Measurements from ENCODE around the gene ZNF853.

Gene ZNF853

GRCh38 chr7:6588566-6588965 lies 26.8 kb upstream of the ZNF853 start:
- Histone ChIP-seq H3K36me3 (replicated peaks) (peaks cover 52% of the 10 kb centered on the region), H3K9me3 (no peaks in the 10 kb centered on the region), H3K4me3 (no peak overlapping the region), H3K27me3 (ENCODE audit: low read depth) (no peaks in the 10 kb centered on the region), H3K4me1 (peaks cover 4% of the 10 kb centered on the region)
- in situ Hi-C loops (cut with MboI; ENCODE audit: low sequenced_read_pairs), result no loop called here
- DNase-seq (ENCODE audit: low spot score in 2 of 2), result no peak

DNA sequence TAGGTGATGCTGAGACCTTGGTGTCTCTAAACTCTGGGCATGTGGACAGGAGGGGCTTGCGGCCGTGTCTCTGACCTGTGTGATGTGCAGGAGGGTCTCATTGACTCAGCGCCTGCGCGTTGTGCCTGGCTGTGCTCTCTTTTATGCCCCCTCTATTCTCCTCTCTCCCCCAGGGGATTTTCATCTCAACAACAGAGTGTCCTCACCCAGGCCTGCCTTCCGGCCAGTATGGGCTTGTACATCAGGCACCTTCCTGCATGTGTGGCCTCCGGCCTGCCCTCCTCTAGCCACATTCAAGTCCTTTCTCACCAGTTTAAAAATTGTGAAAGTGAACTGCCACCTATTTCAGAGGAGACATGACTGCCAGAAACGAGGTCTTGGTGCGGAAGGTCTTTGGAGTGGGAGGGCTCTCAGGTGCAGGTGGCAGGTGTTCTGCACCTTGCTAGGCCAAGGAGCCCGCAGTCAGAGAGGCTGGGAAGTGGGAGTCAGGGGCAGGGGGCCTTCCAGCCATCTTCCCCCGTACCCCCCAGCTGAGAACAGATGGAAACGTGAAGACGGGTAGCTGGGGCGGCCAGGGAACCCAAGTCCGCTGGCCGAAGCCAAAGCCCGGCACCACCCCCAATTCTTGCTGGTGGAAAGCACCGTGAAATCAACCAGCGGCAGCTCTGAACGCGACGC lies 26.1 kb upstream of the ZNF853 start:
- in situ Hi-C loops (cut with MboI; ENCODE audit: low sequenced_read_pairs), result no loop called here
- Histone ChIP-seq H3K9me3 (no peaks in the 10 kb centered on the region), H3K4me1 (peaks cover 4% of the 10 kb centered on the region), H3K4me3 (peak overlapping the region; percentile 15; the same call in 1 of the 2 replicates), H3K27me3 (ENCODE audit: low read depth) (no peaks in the 10 kb centered on the region), H3K36me3 (replicated peaks) (peaks cover 50% of the 10 kb centered on the region)
- DNase-seq (ENCODE audit: low spot score in 2 of 2), result no peak

GRCh38 chr7:6589829-6590644 lies 25.4 kb upstream of the ZNF853 start, which contains the start of gene INTS15:
Gene INTS15, plus strand, starts transcription at chr7:6590021. Its CDS starts 263 bp downstream, at chr7:6590284.
- DNase-seq (ENCODE audit: low spot score in 2 of 2), result peak; percentile 63 to 85

GRCh38 chr7:6590645-6591110 lies 24.7 kb upstream of the ZNF853 start:
- peaks cover 51% of the 10 kb centered on the region for H3K36me3 ChIP-seq (replicated peaks)
- no peak for DNase-seq (ENCODE audit: low spot score in 2 of 2)
- H3K4me1 ChIP-seq, result peaks cover 4% of the 10 kb centered on the region
- no peaks in the 10 kb centered on the region for H3K9me3 ChIP-seq
- H3K4me3 ChIP-seq, result peak overlapping the region; percentile 84
- H3K27me3 ChIP-seq (ENCODE audit: low read depth), result no peaks in the 10 kb centered on the region
- in situ Hi-C loops (cut with MboI; ENCODE audit: low sequenced_read_pairs), result no loop called here

More at GRCh38 chr7:6589829-6590644, 25.4 kb upstream of the ZNF853 start, which contains the start of gene INTS15:
- in situ Hi-C loops (cut with MboI; ENCODE audit: low sequenced_read_pairs), result no loop called here
- Histone ChIP-seq H3K4me3 (peak within 1 kb of the TSS; percentile 84), H3K36me3 (replicated peaks) (peaks cover 51% of the 10 kb centered on the region), H3K9me3 (no peaks in the 10 kb centered on the region), H3K4me1 (peaks cover 4% of the 10 kb centered on the region), H3K27me3 (ENCODE audit: low read depth) (no peaks in the 10 kb centered on the region)

DNA sequence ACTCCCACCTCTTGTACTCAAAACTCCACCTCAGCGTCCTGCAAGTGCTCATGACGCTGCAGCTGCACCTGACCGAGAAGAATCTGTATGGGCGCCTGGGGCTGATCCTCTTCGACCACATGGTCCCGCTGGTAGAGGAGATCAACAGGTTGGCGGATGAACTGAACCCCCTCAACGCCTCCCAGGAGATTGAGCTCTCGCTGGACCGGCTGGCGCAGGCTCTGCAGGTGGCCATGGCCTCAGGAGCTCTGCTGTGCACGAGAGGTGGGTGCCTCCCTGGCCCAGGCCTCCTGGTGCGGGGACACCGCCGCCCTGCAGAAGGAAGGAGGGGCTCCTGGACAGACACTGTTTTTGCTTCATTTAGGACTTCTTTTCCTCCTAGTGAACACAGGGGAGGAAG lies 15.3 kb upstream of the ZNF853 start:
- in situ Hi-C loops (cut with MboI; ENCODE audit: low sequenced_read_pairs), result no loop called here
- DNase-seq (ENCODE audit: low spot score in 2 of 2), result no peak

DNA sequence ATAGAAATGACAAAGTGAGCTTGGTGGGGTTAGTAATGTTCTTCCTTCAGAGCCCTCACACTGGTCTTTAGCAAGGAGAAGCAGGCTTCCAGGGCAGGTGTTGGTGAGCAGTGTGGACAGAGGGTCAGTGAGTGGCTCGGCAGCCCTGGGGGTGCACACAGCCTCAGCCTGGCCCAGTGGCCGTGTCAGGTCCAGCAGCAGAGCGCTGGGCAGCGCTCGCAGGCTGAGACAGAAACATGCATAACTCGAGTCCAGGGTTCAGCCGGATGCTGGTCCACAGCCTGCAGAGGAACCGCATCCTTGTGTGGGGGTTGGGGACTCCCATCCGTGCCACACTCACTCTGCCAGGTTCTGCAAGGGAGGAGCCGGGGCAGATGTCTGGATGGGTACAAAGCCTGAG lies 11.0 kb upstream of the ZNF853 start:
- H3K9me3 ChIP-seq, result no peaks in the 10 kb centered on the region
- H3K27me3 ChIP-seq (ENCODE audit: low read depth), result no peaks in the 10 kb centered on the region
- in situ Hi-C loops (cut with MboI; ENCODE audit: low sequenced_read_pairs), result no loop called here
- H3K4me1 ChIP-seq, result no peaks in the 10 kb centered on the region
- no peak overlapping the region for H3K4me3 ChIP-seq
- H3K36me3 ChIP-seq (replicated peaks), result peaks cover 20% of the 10 kb centered on the region
- DNase-seq (ENCODE audit: low spot score in 2 of 2), result no peak

More for the DNA sequence above, 15.3 kb upstream of the ZNF853 start:
- Histone ChIP-seq H3K4me1 (no peaks in the 10 kb centered on the region), H3K4me3 (no peak overlapping the region), H3K36me3 (replicated peaks) (peaks cover 42% of the 10 kb centered on the region), H3K27me3 (ENCODE audit: low read depth) (no peaks in the 10 kb centered on the region), H3K9me3 (no peaks in the 10 kb centered on the region)

DNA sequence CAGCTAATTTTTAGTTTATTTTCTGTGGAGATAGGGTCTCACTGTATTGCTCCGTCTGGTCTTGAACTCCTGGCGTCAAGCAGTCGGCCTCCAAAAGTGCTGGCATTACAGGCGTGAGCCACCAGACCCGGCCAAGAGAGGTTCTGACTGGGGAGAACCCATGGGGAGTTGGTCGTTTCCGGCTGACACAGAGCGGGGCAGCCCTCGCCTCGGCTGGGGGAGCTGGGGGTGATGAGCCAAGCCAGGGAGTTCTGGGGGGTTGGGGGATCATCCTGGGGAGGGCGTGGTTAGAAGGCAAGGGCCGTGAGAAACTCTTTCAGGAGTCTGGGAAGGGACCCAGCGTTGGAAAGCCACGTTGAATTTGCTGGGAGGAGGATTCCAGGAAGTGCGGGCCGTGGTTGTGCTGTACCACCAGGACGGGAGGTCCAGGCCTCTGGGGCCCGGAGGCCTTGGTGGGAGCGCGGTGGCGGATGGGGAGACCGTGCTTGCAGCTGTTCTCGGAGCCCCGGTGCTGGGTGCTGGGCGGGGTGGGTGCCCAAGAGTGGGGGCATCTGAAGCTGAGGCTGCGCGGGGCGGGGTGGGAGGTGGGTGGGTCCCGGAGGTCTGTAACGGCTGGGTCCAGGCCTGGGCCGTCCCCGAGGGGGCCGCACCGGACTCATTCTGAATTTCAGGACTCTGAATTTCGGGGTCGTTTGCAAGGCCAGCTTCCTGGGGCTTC lies 8.4 kb upstream of the ZNF853 start:
- Histone ChIP-seq H3K27me3 (ENCODE audit: low read depth) (no peaks in the 10 kb centered on the region), H3K9me3 (no peaks in the 10 kb centered on the region), H3K36me3 (replicated peaks) (peaks cover 13% of the 10 kb centered on the region), H3K4me3 (no peak overlapping the region), H3K4me1 (no peaks in the 10 kb centered on the region)
- in situ Hi-C loops (cut with MboI; ENCODE audit: low sequenced_read_pairs), result no loop called here
- DNase-seq (ENCODE audit: low spot score in 2 of 2), result no peak

DNA sequence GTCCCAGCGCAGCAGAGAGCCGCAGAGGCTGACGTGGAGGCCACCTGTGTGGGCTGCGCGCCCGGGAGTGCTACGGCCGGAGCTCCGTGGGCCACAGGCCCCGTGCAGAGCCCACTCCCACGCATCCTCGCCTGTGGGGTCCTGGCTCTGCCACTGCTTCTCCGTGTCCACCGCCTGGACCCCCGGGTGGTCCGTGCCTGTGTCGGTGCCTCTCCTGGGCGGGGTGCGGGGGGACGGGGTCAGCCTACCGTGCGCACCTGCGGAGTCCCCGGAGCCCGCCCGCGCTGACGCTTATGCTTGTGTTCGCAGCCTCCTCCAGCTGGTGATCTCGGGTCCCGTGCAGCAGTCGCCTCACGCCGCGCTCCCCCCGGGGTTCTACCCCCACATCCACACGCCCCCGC lies 7.8 kb upstream of the ZNF853 start:
- Histone ChIP-seq H3K4me1 (no peaks in the 10 kb centered on the region), H3K36me3 (replicated peaks) (peaks cover 7% of the 10 kb centered on the region), H3K4me3 (no peak overlapping the region), H3K27me3 (ENCODE audit: low read depth) (no peaks in the 10 kb centered on the region), H3K9me3 (no peaks in the 10 kb centered on the region)
- no peak for DNase-seq (ENCODE audit: low spot score in 2 of 2)
- in situ Hi-C loops (cut with MboI; ENCODE audit: low sequenced_read_pairs), result no loop called here

DNA sequence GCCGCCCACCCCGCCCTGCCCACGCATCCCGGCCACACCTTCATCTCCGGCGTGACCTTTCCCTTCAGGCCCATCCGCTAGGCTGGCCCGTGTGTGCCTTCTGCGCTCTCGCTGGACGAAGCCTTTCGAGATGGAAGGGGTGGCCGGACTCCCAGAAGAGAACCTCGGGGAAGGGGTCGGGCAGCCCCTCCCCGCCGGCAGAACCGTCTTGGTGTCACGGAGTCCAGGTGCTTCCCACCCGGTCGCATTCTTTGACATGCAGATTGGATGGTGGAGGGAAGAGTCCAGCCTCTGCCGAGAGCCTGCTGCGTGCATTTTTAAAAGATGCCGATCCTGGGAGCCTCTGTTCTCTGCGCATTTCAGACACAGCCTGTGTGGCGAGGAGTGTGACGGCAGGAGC lies 7.3 kb upstream of the ZNF853 start:
- no peak for DNase-seq (ENCODE audit: low spot score in 2 of 2)
- H3K4me1 ChIP-seq, result no peaks in the 10 kb centered on the region
- no peak overlapping the region for H3K4me3 ChIP-seq
- no peaks in the 10 kb centered on the region for H3K9me3 ChIP-seq
- no peaks in the 10 kb centered on the region for H3K27me3 ChIP-seq (ENCODE audit: low read depth)
- in situ Hi-C loops (cut with MboI; ENCODE audit: low sequenced_read_pairs), result no loop called here
- H3K36me3 ChIP-seq (replicated peaks), result peaks cover 3% of the 10 kb centered on the region; the same call in 1 of the 2 replicates

- in situ Hi-C loops (cut with MboI; ENCODE audit: low sequenced_read_pairs), result no loop called here
- peaks cover 3% of the 10 kb centered on the region; the same call in 1 of the 2 replicates for H3K36me3 ChIP-seq (replicated peaks)
- no peaks in the 10 kb centered on the region for H3K4me1 ChIP-seq
- no peaks in the 10 kb centered on the region for H3K9me3 ChIP-seq
- no peak overlapping the region for H3K4me3 ChIP-seq
- no peak for DNase-seq (ENCODE audit: low spot score in 2 of 2)
- no peaks in the 10 kb centered on the region for H3K27me3 ChIP-seq (ENCODE audit: low read depth)
These were observed 6.6 kb upstream of the ZNF853 start for GRCh38 chr7:6608794-6609193.

DNA sequence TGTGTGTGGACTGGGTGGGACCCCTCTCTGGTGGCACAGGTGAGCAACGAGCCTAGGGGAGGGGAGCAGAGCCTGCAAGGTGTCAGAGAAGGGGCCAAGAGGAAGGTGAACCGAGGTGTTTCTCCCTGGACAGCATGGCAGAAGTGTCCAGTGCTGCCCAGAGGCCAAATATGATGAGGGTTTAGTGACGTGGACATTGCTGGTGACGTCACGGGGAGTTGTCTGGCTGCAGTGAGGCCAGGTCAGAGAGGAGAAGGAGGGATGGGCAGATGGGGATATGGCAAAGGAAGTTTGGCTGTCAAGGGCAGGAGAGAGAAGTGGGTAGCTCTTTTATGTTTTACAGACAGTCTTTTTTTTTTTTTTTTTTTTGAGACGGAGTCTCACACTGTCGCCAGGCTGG lies 2.6 kb upstream of the ZNF853 start:
- peaks cover 6% of the 10 kb centered on the region for H3K4me1 ChIP-seq
- H3K4me3 ChIP-seq, result no peak overlapping the region
- in situ Hi-C loops (cut with MboI; ENCODE audit: low sequenced_read_pairs), result no loop called here
- DNase-seq (ENCODE audit: low spot score in 2 of 2), result no peak
- H3K27me3 ChIP-seq (ENCODE audit: low read depth), result no peaks in the 10 kb centered on the region
- H3K36me3 ChIP-seq (replicated peaks), result peaks cover 3% of the 10 kb centered on the region; the same call in 1 of the 2 replicates
- H3K9me3 ChIP-seq, result no peaks in the 10 kb centered on the region

DNA sequence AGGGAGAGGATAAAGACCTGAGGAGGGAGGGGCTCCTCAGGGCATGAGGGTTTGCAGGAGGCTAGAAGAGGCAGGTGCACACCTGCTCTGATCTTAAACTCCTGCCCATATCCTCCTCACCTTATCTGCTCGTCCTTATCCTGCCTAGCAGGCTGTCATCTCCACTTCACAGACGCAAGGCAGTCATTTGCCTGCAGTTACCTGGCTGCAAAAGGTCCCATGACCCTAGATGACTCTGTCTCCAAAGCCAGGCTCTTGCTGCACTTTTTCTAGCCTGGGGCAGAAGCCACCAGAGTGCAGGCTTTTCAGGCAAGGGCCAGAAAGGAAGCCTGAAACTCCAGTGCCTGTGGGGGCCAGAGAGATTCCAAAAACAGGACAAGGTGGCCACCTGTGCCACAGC lies 1.7 kb upstream of the ZNF853 start:
- Histone ChIP-seq H3K9me3 (no peaks in the 10 kb centered on the region), H3K27me3 (ENCODE audit: low read depth) (no peaks in the 10 kb centered on the region), H3K4me3 (no peak overlapping the region), H3K4me1 (peaks cover 6% of the 10 kb centered on the region), H3K36me3 (replicated peaks) (no peaks in the 10 kb centered on the region; the same call in 1 of the 2 replicates)
- in situ Hi-C loops (cut with MboI; ENCODE audit: low sequenced_read_pairs), result no loop called here
- DNase-seq (ENCODE audit: low spot score in 2 of 2), result no peak

- peak in 1 of 2 experiments; percentile 40 for DNase-seq (ENCODE audit: low spot score in 2 of 2)
- Histone ChIP-seq H3K4me3 (peak overlapping the region; percentile 52), H3K27me3 (ENCODE audit: low read depth) (no peaks in the 10 kb centered on the region), H3K4me1 (peaks cover 6% of the 10 kb centered on the region), H3K36me3 (replicated peaks) (no peaks in the 10 kb centered on the region; the same call in 1 of the 2 replicates), H3K9me3 (no peaks in the 10 kb centered on the region)
- in situ Hi-C loops (cut with MboI; ENCODE audit: low sequenced_read_pairs), result no loop called here
These were observed 529 bp downstream of the ZNF853 start for GRCh38 chr7:6615723-6616555.
